ENCODE results near the gene LYZL6. TPM values are rescaled to one million over a fixed set of nuclear protein-coding genes. Genes with fewer than 3 reads are reported as not detected.

Gene LYZL6
- total RNA-seq, 1 experiment from 2014 or later = not detected

GRCh38 chr17:35906926-35907637 is 36.4 kb downstream of the LYZL6 start:
- Histone ChIP-seq H3K9ac (ENCODE audit: low read length) (no peak overlapping the region), H2AFZ (ENCODE audit: low read depth, low read length, poor library complexity, severe bottlenecking) (no peak overlapping the region), H3K79me2 (ENCODE audit: insufficient read depth, low read length) (no peaks in the 10 kb centered on the region), H3K9me3 (ENCODE audit: control insufficient read depth in 1 of 2, insufficient read depth in 1 of 2, low read depth in 1 of 2, low read length in 2 of 2) (no peaks in the 10 kb centered on the region), H3K4me1 (ENCODE audit: control insufficient read depth in 1 of 2, insufficient read depth in 2 of 2, low read length in 2 of 2) (no peaks in the 10 kb centered on the region), H3K36me3 (ENCODE audit: control insufficient read depth in 1 of 2, insufficient read depth in 2 of 2, low read length in 2 of 2) (no peaks in the 10 kb centered on the region), H3K4me3 (replicated peaks in 1 of 2; ENCODE audit: low read depth in 1 of 2, low read length in 2 of 2) (no peak overlapping the region), H3K4me2 (ENCODE audit: low read length) (no peak overlapping the region), H3K27ac (ENCODE audit: low read depth, low read length) (no peak overlapping the region), H3K27me3 (ENCODE audit: insufficient read depth, low read length) (no peaks in the 10 kb centered on the region), H4K20me1 (ENCODE audit: insufficient read depth) (no peaks in the 10 kb centered on the region), H3K9me2 (ENCODE audit: insufficient read depth) (no peaks in the 10 kb centered on the region)
- CTCF ChIA-PET = no interaction called here
- TF ChIP-seq POLR2AphosphoS5 (IDR thresholded peaks at IDR 0.05; ENCODE audit: low read depth, low read length) = no peak
- TF ChIP-seq ELF1 (IDR thresholded peaks at IDR 0.05; ENCODE audit: borderline replicate concordance, low read depth) = no peak
- no peak for TF ChIP-seq SP1 (IDR thresholded peaks at IDR 0.05; ENCODE audit: low read depth)
- TF ChIP-seq JUND (IDR thresholded peaks at IDR 0.05) = no peak
- TF ChIP-seq EGR1 (IDR thresholded peaks at IDR 0.05; ENCODE audit: low read depth) = no peak
- no peak for TF ChIP-seq SIN3A (IDR thresholded peaks at IDR 0.05; ENCODE audit: low read depth)
- TF ChIP-seq RAD21 (IDR thresholded peaks at IDR 0.05; ENCODE audit: low read depth) = no peak
- TF ChIP-seq, protein P1, sequence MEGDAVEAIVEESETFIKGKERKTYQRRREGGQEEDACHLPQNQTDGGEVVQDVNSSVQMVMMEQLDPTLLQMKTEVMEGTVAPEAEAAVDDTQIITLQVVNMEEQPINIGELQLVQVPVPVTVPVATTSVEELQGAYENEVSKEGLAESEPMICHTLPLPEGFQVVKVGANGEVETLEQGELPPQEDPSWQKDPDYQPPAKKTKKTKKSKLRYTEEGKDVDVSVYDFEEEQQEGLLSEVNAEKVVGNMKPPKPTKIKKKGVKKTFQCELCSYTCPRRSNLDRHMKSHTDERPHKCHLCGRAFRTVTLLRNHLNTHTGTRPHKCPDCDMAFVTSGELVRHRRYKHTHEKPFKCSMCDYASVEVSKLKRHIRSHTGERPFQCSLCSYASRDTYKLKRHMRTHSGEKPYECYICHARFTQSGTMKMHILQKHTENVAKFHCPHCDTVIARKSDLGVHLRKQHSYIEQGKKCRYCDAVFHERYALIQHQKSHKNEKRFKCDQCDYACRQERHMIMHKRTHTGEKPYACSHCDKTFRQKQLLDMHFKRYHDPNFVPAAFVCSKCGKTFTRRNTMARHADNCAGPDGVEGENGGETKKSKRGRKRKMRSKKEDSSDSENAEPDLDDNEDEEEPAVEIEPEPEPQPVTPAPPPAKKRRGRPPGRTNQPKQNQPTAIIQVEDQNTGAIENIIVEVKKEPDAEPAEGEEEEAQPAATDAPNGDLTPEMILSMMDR (IDR thresholded peaks at IDR 0.05 in 2 of 3, conservative IDR thresholded peaks at IDR 0.05 in 1 of 3; ENCODE audit: borderline replicate concordance in 1 of 3, insufficient read depth in 1 of 3, low read depth in 2 of 3, low read length in 2 of 3) = no peak
- TF ChIP-seq EZH2phosphoT487 (IDR thresholded peaks at IDR 0.05; ENCODE audit: borderline replicate concordance) = no peak
- no peak for TF ChIP-seq YY1 (IDR thresholded peaks at IDR 0.05; ENCODE audit: extremely low read depth, insufficient replicate concordance, low read depth, low read length)
- no peak for TF ChIP-seq REST (IDR thresholded peaks at IDR 0.05; ENCODE audit: low read depth)
- no peak for TF ChIP-seq CEBPB (IDR thresholded peaks at IDR 0.05; ENCODE audit: low read depth)
- TF ChIP-seq SRF (IDR thresholded peaks at IDR 0.05; ENCODE audit: low read depth) = no peak
- no peak for TF ChIP-seq ZFX (IDR thresholded peaks at IDR 0.05)
- no peak for TF ChIP-seq CBX3 (IDR thresholded peaks at IDR 0.05; ENCODE audit: low read depth)
- no peak for TF ChIP-seq FOSL1 (IDR thresholded peaks at IDR 0.05; ENCODE audit: low read depth)
- TF ChIP-seq TCF7L2 (IDR thresholded peaks at IDR 0.05; ENCODE audit: borderline replicate concordance, extremely low read depth, insufficient read depth, insufficient read length) = no peak
- no peak for TF ChIP-seq MAX (IDR thresholded peaks at IDR 0.05)
- RAD21 ChIA-PET (ENCODE audit: low non-redundant PET in 1 of 2, low total read pairs in 2 of 2, uncharacterized antibody in 2 of 2, unreplicated experiment in 2 of 2) = no interaction called here
- no peak for DNase-seq (ENCODE audit: low read depth, low spot score)
- ATAC-seq = no peak
- POLR2A ChIA-PET = no interaction called here
- no TSS peak for BruUV-seq (replicated peaks)
- intact Hi-C loops (cut with micrococcal nuclease) = no loop called here
